HG03469 (cell line): Measurements from ENCODE around the gene MBD4.
"Not testable (repeated sequence)": the region's sequence is repeated elsewhere in the genome, so short reads cannot be mapped to it uniquely, and the experiment has no call there.

Experiments used
- ATAC-seq: cut with Tn5 transposase; IDR thresholded peaks from one replicate; pipeline ENCODE4 v1.9.1; 2021; ENCODE audit warnings: mild to moderate bottlenecking, moderate library complexity, moderate number of reproducible peaks; ENCODE audit not compliant: unreplicated experiment

Gene MBD4

GRCh38 chr3:129385507-129385906 lies 54.2 kb downstream of the MBD4 start:
- not testable (repeated sequence) for ATAC-seq

DNA sequence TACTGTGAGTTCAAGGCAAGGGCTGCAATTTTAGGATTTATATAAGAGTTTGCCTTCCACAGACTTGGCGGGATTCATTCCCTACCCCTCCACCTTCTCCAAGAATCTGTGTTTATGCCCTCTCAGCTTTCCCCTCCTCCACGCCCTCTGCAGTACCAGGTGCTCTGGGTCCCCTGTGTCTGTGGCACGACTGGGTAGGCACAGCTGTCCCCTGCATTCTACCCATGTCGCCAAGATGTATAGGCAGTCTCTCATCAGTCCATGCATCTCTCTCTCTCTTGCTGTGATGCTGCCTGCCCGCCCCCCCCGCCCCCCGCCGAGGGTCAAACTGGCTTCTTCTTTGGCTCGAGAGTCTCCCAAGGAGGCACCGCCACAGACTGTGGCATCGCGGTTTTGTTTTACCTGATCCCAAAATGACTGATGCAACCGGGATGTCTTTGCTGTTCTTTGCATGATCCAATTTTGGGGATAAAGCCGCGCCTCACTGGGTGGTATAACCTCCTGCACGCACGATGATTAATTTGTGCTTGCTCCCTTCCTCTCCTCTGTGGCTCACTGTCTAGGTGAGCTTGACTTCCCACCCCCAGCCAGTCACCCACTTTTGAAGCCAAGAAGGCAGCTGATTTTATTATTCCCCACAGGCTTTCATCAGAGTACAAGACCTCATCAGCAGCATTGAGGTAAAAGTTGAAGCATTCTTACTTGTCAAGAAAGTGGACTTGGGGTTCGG lies 55.0 kb downstream of the MBD4 start:
- no peak for ATAC-seq

- not testable (repeated sequence) for ATAC-seq
These were observed 55.6 kb downstream of the MBD4 start for GRCh38 chr3:129384103-129384502.

DNA sequence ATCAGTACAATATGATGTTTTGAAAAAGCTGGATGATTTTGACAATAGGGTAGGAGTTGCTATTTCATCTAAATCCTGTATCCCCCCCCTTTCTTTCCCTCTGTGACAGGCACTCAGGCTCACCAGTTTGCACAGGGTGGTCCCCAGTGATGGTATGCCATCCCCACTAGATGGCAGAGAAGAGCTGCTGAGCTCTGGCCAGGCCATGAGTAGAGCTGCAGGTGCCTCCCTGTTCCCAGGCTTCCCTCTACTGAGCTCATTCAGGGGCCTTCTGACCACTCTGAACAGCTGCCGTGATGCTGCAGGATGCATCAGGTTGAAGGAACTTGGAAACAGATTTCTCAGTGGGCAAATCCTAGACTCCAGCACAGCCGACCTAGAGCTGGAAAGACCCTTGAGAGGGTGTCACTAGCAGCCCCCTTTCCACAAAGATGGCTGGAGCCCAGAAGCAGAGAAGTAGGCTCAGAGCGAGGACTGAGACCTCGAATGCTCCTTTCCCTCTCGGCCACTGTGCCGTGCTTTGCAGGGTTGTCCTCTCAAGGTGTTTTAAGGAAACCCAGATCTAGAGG lies 56.4 kb downstream of the MBD4 start:
- no peak for ATAC-seq

- no peak for ATAC-seq
These were observed 57.4 kb downstream of the MBD4 start for GRCh38 chr3:129382366-129382765.
